Measurements from ENCODE around the gene HS2ST1.

GRCh38 chr1:87122243-87122642 is 207.8 kb downstream of the HS2ST1 start:
- TF ChIP-seq CTCF (IDR thresholded peaks at IDR 0.05): no peak
- TF ChIP-seq POLR2A (IDR thresholded peaks at IDR 0.05): no peak

Data from uterus (tissue), 2 donors.